Stimulated activated CD8-positive, alpha-beta memory T cell treated with anti-CD3 and anti-CD28 coated beads, Interleukin-15, amount 100 ng/mL, for 48 hours (primary cell): ENCODE data around the gene MTX3.

Experiments
- DNase-seq, 2 donors: peaks; one replicate each; pipeline ENCODE4 v3.0.0-alpha.2; 2020; ENCODE audit warnings: low read depth in 2 of 2

The MTX3 gene

DNA sequence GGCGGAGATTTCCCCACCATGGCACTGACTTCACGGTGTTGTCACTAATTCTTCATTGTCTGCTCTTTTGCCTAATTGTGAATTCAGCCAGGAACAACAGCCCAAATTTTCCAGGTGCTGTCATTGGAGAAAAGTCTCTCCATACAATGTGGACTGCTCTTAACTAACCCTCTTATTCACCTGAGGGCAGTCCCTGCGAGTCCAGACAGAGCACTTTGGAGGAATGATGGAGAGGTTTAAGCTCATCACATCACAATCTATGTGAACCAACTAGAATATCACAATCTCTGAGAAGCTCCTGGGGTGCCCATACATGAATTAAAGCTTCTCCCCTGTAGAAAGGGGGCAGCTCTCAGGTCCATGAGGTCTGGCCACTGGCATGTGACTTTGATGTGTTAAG lies 56.4 kb downstream of the MTX3 start:
- no peak for DNase-seq

DNA sequence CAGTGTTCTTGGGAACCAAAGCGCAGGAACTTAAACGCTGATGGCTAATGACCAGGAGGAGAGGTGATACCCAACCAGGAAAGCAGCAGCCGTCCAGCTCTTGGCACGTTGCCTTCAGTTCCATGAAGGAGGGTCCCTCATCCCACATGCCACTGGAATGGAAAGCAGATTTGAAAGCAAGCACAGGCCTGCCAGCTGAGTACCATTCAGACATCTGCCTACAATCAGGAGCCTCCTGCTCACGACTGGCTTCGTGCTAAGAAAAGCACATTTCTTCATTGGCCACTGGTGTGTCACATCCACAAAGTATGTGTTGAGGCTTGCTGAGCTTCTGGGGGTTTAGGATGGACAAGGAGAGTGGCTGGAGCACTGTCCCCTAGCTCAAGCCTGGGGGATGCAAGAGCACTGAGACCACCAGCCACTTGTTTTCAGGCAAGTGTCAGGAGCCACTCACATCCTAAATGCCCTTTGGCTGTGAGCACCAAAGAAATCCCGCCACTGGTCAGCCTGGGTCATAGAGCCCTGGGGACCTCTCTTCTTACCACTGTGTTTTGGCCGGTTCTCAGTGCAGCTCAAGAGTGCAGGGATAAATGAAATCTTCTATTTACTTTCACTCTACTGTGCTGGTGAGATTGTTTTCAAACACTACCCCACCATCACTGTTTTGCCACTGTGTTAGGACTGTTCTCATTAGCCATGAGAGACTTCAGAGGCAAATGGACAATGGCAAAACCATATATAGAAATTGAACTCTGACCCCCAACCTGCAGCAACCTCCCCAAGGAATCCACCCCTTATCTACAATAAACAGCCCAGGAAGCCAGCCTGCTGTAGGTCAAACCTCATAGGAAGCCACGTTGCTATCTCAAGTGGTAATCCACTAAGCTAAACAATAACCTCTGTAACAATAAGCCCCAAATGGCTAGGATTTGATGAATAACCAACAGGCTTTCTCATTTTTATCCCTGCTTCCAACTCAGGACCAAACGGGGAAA lies 58.3 kb downstream of the MTX3 start:
- DNase-seq: no peak

DNA sequence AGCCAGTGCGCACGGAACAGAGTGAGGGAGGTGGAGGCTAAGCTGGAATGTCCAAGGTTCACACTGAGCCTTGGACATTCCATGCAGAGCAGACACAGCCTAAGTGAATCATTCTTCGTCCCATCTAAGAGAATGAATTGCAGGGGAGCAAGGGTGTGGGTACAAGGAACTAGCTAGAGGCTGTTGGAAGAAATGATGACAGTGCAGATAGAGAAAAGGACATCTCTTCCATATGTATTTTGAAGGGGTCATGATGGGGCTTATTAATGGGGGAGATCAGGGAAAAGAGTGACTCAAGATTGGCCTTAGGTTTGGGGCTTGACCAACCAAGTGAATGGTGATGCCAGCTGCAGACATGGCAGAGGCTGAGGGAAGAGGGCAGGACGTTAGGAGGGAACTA lies 59.2 kb downstream of the MTX3 start:
- DNase-seq: no peak

DNA sequence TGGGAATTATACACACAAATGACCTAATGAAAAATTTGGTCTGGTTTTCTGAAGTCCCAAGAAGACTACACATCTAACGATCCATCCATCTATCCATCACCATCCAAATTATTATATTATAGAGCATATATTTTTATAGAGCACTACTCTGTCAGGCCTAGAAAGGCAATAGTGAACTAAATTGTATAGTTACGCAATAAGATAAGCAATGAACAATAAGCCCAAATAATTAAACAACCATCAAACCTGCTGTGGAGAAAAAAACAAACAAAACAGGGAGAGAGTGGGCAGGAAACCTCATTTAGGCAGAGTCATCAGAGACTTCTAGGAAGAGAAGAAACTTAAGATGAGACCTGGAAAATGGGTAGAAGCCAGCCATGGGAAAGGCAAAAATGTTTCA lies 59.7 kb downstream of the MTX3 start:
- DNase-seq: no peak

DNA sequence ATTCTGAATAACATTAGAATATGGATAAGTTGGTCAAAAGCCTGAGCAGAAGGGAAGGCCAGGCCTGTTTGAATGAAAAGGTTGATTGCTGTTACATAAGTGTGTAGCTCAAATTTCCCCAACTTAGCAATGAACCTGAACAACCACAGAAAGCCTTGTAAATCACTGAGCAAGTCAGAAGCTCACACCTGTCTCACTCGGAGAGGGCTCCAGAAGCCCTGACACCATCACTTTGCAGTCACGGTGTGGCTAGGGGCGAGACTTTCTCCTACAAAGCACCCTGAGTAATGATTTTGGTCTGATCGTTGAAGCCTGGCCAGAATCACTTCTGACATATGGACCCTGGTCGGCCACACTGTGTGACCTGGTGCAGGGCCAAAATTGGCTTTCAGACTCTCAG lies 62.0 kb downstream of the MTX3 start:
- DNase-seq: no peak
